Measurements from ENCODE around the gene PRELID3B. TPM values are rescaled to one million over a fixed set of nuclear protein-coding genes. Genes with fewer than 3 reads are reported as not detected.

The PRELID3B gene
- total RNA-seq, 3 donors from 2014 or later = 43.7 to 55.4 (median 52.4) TPM

- no peak overlapping the region for H3K4me3 ChIP-seq
- no peaks in the 10 kb centered on the region for H3K9me3 ChIP-seq
- H3K36me3 ChIP-seq = no peaks in the 10 kb centered on the region
- TF ChIP-seq POLR2A (IDR thresholded peaks at IDR 0.05) (no peak), POLR2AphosphoS5 (IDR thresholded peaks at IDR 0.05) (no peak)
- TF ChIP-seq, protein P1, sequence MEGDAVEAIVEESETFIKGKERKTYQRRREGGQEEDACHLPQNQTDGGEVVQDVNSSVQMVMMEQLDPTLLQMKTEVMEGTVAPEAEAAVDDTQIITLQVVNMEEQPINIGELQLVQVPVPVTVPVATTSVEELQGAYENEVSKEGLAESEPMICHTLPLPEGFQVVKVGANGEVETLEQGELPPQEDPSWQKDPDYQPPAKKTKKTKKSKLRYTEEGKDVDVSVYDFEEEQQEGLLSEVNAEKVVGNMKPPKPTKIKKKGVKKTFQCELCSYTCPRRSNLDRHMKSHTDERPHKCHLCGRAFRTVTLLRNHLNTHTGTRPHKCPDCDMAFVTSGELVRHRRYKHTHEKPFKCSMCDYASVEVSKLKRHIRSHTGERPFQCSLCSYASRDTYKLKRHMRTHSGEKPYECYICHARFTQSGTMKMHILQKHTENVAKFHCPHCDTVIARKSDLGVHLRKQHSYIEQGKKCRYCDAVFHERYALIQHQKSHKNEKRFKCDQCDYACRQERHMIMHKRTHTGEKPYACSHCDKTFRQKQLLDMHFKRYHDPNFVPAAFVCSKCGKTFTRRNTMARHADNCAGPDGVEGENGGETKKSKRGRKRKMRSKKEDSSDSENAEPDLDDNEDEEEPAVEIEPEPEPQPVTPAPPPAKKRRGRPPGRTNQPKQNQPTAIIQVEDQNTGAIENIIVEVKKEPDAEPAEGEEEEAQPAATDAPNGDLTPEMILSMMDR (IDR thresholded peaks at IDR 0.05) = no peak
- no peak overlapping the region for H3K27ac ChIP-seq
- intact Hi-C loops (cut with DNase I; ENCODE audit: low total_unique reads) = no loop called here
- DNase-seq (ENCODE audit: low spot score in 2 of 2) = no peak
- peaks cover 0 to 2% of the 10 kb centered on the region in 2 donors for H3K27me3 ChIP-seq
- H3K4me1 ChIP-seq = no peaks in the 10 kb centered on the region
Measured at GRCh38 chr20:59068534-59068933, 25.9 kb upstream of the PRELID3B start.

- no peak for TF ChIP-seq POLR2A (IDR thresholded peaks at IDR 0.05)
- TF ChIP-seq, protein P1 (IDR thresholded peaks at IDR 0.05) = no peak
- TF ChIP-seq POLR2AphosphoS5 (IDR thresholded peaks at IDR 0.05) = no peak
- Histone ChIP-seq H3K4me3 (no peak overlapping the region), H3K27ac (no peak overlapping the region), H3K36me3 (no peaks in the 10 kb centered on the region), H3K4me1 (no peaks in the 10 kb centered on the region), H3K27me3 (no peaks in the 10 kb centered on the region), H3K9me3 (no peaks in the 10 kb centered on the region)
- no peak for DNase-seq (ENCODE audit: low spot score in 2 of 2)
- intact Hi-C loops (cut with DNase I; ENCODE audit: low total_unique reads) = no loop called here
Measured at GRCh38 chr20:59064214-59064722, 21.7 kb upstream of the PRELID3B start.

DNA sequence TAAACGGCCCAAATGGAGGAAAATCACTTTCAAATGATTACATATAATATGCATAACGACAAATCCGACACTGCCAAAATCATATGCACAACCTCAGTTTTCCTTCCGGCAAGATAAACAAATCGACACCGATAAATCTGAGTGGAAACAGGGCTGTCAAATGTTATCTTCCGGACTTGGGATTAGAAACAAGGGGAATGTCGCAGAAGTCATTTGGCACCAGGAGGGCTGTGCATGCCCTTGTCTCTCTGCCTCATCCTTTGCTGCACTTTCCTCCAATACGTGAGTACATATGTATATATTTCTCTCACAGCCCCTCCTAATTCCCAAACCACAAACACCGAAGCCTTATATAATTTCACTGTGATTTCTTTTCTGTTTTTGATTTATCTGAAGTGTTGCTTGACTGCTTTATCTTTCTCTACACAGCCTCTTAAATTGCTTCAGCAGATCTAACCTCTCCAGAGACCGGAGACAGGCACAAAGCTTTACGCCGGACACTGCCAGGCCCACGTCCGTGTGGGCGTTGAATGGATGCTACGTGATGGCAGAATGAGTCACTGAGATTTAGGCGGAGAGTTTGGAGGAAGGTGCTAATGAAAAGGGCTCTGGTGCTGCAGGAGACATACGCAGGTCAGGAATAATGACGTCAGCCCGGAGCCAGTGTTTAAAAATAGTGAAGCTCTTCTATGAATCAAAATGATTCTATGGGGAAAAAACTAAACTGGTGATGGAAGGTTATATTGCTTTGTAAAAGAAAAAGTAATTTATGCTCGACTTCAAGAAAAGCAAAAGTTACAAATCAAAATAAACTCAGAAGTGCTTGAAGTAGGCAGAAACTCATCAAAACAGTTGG is 21.0 kb upstream of the PRELID3B start:
- DNase-seq (ENCODE audit: low spot score in 2 of 2) = no peak
- no peaks in the 10 kb centered on the region for H3K36me3 ChIP-seq
- H3K4me3 ChIP-seq = no peak overlapping the region
- H3K27ac ChIP-seq = peak overlapping the region in 1 of 2 donors; percentile 16
- TF ChIP-seq POLR2A (IDR thresholded peaks at IDR 0.05) = no peak
- TF ChIP-seq, protein P1 (IDR thresholded peaks at IDR 0.05) = no peak
- TF ChIP-seq POLR2AphosphoS5 (IDR thresholded peaks at IDR 0.05) = no peak
- intact Hi-C loops (cut with DNase I; ENCODE audit: low total_unique reads) = no loop called here
- H3K9me3 ChIP-seq = no peaks in the 10 kb centered on the region
- H3K27me3 ChIP-seq = no peaks in the 10 kb centered on the region
- no peaks in the 10 kb centered on the region for H3K4me1 ChIP-seq

GRCh38 chr20:59062081-59062480 is 19.5 kb upstream of the PRELID3B start:
- Histone ChIP-seq H3K4me3 (no peak overlapping the region), H3K9me3 (no peaks in the 10 kb centered on the region), H3K27me3 (no peaks in the 10 kb centered on the region), H3K27ac (no peak overlapping the region), H3K4me1 (no peaks in the 10 kb centered on the region), H3K36me3 (no peaks in the 10 kb centered on the region)
- intact Hi-C loops (cut with DNase I; ENCODE audit: low total_unique reads) = no loop called here
- no peak for TF ChIP-seq POLR2A (IDR thresholded peaks at IDR 0.05)
- TF ChIP-seq POLR2AphosphoS5 (IDR thresholded peaks at IDR 0.05) = no peak
- TF ChIP-seq, protein P1 (IDR thresholded peaks at IDR 0.05) = no peak
- no peak for DNase-seq (ENCODE audit: low spot score in 2 of 2)

GRCh38 chr20:59055302-59055701 is 12.7 kb upstream of the PRELID3B start:
- intact Hi-C loops (cut with DNase I; ENCODE audit: low total_unique reads) = no loop called here
- no peaks in the 10 kb centered on the region for H3K36me3 ChIP-seq
- no peak for DNase-seq (ENCODE audit: low spot score in 2 of 2)
- no peaks in the 10 kb centered on the region for H3K9me3 ChIP-seq
- H3K27ac ChIP-seq = no peak overlapping the region
- no peaks in the 10 kb centered on the region for H3K4me1 ChIP-seq
- no peak overlapping the region for H3K4me3 ChIP-seq
- TF ChIP-seq, protein P1 (IDR thresholded peaks at IDR 0.05) = peak in 2 of 3 donors; percentile 29 to 30
- TF ChIP-seq POLR2AphosphoS5 (IDR thresholded peaks at IDR 0.05) (no peak), POLR2A (IDR thresholded peaks at IDR 0.05) (no peak)
- no peaks in the 10 kb centered on the region for H3K27me3 ChIP-seq
